Panc1 (cell line): ENCODE data around the gene ADCY4. TPM values are rescaled to one million over a fixed set of nuclear protein-coding genes. Genes with fewer than 3 reads are reported as not detected.

Experiments used
- ATAC-seq: fragments of 200-7000 bp; cut with Tn5 transposase; 2 replicates; pipeline ENCODE4 v1.9.1; 2020; ENCODE audit warnings: mild to moderate bottlenecking, moderate library complexity
- BruUV-seq: library from RNA; stranded (reverse); fragments of 400-500 nt; replicated peaks from 2 replicates; lab custom pipeline; 2021; lab: Mats Ljungman, UMichigan
- CTCF ChIA-PET: fragments of 300-600 bp; sonication (Branson Sonifier 250); formaldehyde crosslinking; loops from one replicate; lab custom pipeline; 2022; ENCODE audit warnings: antibody characterized with exemption; lab: Charles Lee
- POLR2A ChIA-PET: fragments of 300-600 bp; sonication (Branson Sonifier 250); formaldehyde crosslinking; loops from one replicate; lab custom pipeline; 2022; ENCODE audit warnings: antibody characterized with exemption; lab: Charles Lee
- DNase-seq: peaks from one replicate; pipeline ENCODE4 v3.0.0-alpha.2; 2010; ENCODE audit warnings: low read depth, low spot score
- H3K27ac ChIP-seq: 2 replicates; pipeline ENCODE4 v1.5.1; 2011; ENCODE audit warnings: mild to moderate bottlenecking, low read length, inconsistent platforms
- H3K27me3 ChIP-seq: fragments of 200-500 bp; sonication (Bioruptor generic); 2 replicates; pipeline ENCODE4 v1.6.0; 2014; ENCODE audit warnings: low read length, inconsistent platforms; ENCODE audit not compliant: control insufficient read depth, insufficient read depth
- H3K36me3 ChIP-seq: fragments of 200-500 bp; sonication (Bioruptor generic); 2 replicates; pipeline ENCODE4 v1.5.1; 2014; ENCODE audit warnings: inconsistent platforms, mild to moderate bottlenecking, low read length, moderate library complexity; ENCODE audit not compliant: control insufficient read depth, insufficient read depth
- H3K4me1 ChIP-seq: 2 replicates; pipeline ENCODE4 v1.5.1; 2011; ENCODE audit warnings: inconsistent platforms, mild to moderate bottlenecking, low read length, moderate library complexity; ENCODE audit not compliant: control insufficient read depth, insufficient read depth
- H3K4me3 ChIP-seq, 2 experiments: 2 replicates each; pipeline ENCODE4 v1.5.1; 2011 to 2012; ENCODE audit warnings: low read depth in 2 of 2, low read length in 2 of 2, mild to moderate bottlenecking in 2 of 2, inconsistent platforms in 1 of 2, moderate library complexity in 1 of 2
- H3K9me3 ChIP-seq: fragments of 200-500 bp; sonication (Bioruptor generic); 2 replicates; pipeline ENCODE4 v1.5.1; 2014; ENCODE audit warnings: low read depth, mild to moderate bottlenecking, inconsistent platforms, low read length, moderate library complexity; ENCODE audit not compliant: control insufficient read depth, insufficient read depth
- CTCF ChIP-seq: fragments of 450-650 bp; IDR thresholded peaks from 2 replicates; pipeline ENCODE4 v1.5.1; 2017; ENCODE audit warnings: mild to moderate bottlenecking
- POLR2AphosphoS5 ChIP-seq: IDR thresholded peaks from 2 replicates; pipeline ENCODE4 v1.6.1; 2012; ENCODE audit warnings: mild to moderate bottlenecking, low read depth, low read length, moderate library complexity
- REST ChIP-seq, 2 experiments: IDR thresholded peaks; 2 replicates each; pipeline ENCODE4 v1.6.1; 2011 to 2012; ENCODE audit warnings: low read depth in 2 of 2, control low read depth in 1 of 2, low read length in 1 of 2, mild to moderate bottlenecking in 1 of 2, moderate library complexity in 1 of 2; ENCODE audit not compliant: insufficient read depth in 1 of 2
- SIN3A ChIP-seq: IDR thresholded peaks from 2 replicates; pipeline ENCODE4 v1.6.1; 2012; ENCODE audit warnings: low read depth, mild to moderate bottlenecking, low read length, moderate library complexity, borderline replicate concordance; ENCODE audit not compliant: insufficient read depth
- TCF7L2 ChIP-seq: IDR thresholded peaks from 2 replicates; pipeline ENCODE4 v1.6.1; 2011; ENCODE audit warnings: mild to moderate bottlenecking, low read depth, low read length, inconsistent platforms
- in situ Hi-C: cut with HindIII; loops from 2 replicates; pipeline ENCODE4 v1.10.0; 2016; ENCODE audit warnings: low sequenced_read_pairs, low pct_unique_long_range_greater_than_20kb
- intact Hi-C: fragments of 100-400 bp; cut with micrococcal nuclease; formaldehyde crosslinking; loops from one replicate; pipeline ENCODE4 v1.10.0; 2022; ENCODE audit not compliant: unreplicated experiment
- total RNA-seq: library from RNA; stranded (reverse); gene quantifications from one replicate; pipeline ENCODE4 v1.2.1, GENCODE V29; 2021; ENCODE audit not compliant: unreplicated experiment

ADCY4 gene
- total RNA-seq, 1 experiment from 2014 or later = 0.21 TPM

- BruUV-seq = no TSS peak
- CTCF ChIA-PET = no interaction called here
- Histone ChIP-seq H3K27me3 (no peaks in the 10 kb centered on the region), H3K4me1 (no peaks in the 10 kb centered on the region), H3K36me3 (no peaks in the 10 kb centered on the region), H3K9me3 (no peaks in the 10 kb centered on the region), H3K27ac (no peak overlapping the region), H3K4me3 (no peak overlapping the region)
- intact Hi-C loops = no loop called here
- TF ChIP-seq REST (IDR thresholded peaks at IDR 0.05; ENCODE audit: insufficient read depth in 1 of 2, low read depth in 2 of 2, low read length in 1 of 2) (no peak), CTCF (no peak), POLR2AphosphoS5 (no peak), TCF7L2 (no peak), SIN3A (no peak)
- POLR2A ChIA-PET = no interaction called here
- ATAC-seq = no peak
- DNase-seq = no peak
- in situ Hi-C loops = no loop called here
Measured at GRCh38 chr14:24353559-24354481, 18.9 kb upstream of the ADCY4 start.

DNA sequence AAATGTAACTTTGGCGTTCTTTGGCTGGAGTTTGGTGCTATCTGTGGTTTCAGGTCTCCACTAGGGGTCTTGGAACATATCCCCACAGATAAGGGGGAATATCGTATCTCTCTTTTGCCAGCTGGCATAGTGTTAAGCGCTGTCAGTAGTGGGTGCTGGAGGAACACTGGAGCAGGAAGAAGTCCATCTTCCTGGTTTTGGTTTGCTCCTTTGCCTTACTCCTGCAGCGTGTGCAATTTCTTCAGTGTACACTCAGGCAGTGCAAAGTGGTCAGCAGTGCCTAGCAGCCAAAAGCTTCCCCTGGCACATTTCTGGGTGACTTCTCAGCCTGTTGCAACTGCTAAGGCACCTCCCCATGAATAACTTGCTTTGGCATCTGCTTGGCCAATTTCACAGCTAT lies 16.6 kb upstream of the ADCY4 start:
- intact Hi-C loops = no loop called here
- Histone ChIP-seq H3K4me1 (no peaks in the 10 kb centered on the region), H3K27ac (no peak overlapping the region), H3K36me3 (no peaks in the 10 kb centered on the region), H3K27me3 (no peaks in the 10 kb centered on the region), H3K9me3 (no peaks in the 10 kb centered on the region), H3K4me3 (no peak overlapping the region)
- ChIA-PET POLR2A (interaction anchor here (0.6 kb wide), 1 partner anchor 87 kb away, joined by 3 read pairs; no protein-coding TSS in a partner anchor), CTCF (interaction anchor here (0.6 kb wide), 1 partner anchor 90 kb away, joined by 3 read pairs; no protein-coding TSS in a partner anchor)
- in situ Hi-C loops = no loop called here
- no peak for TF ChIP-seq TCF7L2
- TF ChIP-seq REST (IDR thresholded peaks at IDR 0.05; ENCODE audit: insufficient read depth in 1 of 2, low read depth in 2 of 2, low read length in 1 of 2) = no peak
- no peak for TF ChIP-seq CTCF
- no peak for TF ChIP-seq SIN3A
- no peak for TF ChIP-seq POLR2AphosphoS5
- BruUV-seq = no TSS peak
- ATAC-seq = no peak
- no peak for DNase-seq
